ENCODE measurements around the gene COMTD1.
"Not testable (repeated sequence)": the region's sequence is repeated elsewhere in the genome, so short reads cannot be mapped to it uniquely, and the experiment has no call there.

COMTD1 gene

DNA sequence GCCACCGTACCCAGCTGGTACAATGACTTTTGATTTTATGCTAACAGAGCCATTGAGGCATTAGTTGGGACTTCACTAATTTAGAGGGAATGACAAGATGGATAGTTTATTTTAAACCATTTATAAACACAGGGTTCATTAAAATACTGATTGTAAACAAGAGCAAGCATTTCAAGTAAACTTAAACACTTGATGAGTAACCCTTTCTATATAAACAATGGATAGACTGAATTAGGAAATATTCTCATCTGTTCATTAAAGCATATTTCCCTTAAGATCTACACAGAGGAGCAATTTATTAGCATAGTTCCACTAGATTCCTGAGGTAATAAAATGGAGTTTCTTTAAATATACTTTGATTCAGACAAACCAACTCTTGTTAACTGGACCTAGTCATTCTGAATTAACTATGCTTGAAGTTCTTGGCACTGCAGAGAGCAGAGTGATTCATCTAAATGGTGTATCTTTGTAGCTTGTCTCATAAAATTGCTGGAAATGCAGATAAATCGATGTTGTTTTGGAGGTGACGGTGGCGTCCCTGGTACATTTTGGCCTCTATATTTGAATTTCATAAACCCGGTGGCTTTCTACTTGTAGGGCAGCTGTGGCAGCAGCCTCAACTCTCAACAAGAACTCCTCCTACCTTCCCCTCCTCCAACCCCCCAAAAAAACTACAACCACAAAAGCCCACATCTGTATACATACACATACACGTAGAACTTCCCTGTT, 40.6 kb downstream of the COMTD1 start:
- in situ Hi-C loops (cut with HindIII; ENCODE audit: low sequenced_read_pairs): no loop called here

DNA sequence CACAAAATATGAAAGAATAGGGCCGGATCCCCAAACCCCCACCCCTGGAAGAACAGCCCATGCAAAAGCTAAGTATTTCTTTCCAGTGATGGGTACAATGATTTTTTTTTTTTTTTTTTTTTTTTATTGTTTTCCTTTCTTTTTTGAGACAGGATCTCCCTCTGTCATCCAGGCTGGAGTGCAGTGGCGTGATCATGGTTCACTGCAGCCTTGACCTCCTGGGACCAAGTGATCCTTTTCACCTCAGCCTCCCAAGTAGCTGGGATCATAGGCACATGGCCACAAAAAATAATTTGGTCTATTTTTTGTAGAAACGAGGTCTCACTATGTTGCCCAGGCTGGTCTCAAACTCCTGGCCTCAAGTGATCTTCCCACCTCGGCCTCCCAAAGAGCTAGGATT, 41.1 kb downstream of the COMTD1 start:
- in situ Hi-C loops (cut with HindIII; ENCODE audit: low sequenced_read_pairs): not testable (repeated sequence)

DNA sequence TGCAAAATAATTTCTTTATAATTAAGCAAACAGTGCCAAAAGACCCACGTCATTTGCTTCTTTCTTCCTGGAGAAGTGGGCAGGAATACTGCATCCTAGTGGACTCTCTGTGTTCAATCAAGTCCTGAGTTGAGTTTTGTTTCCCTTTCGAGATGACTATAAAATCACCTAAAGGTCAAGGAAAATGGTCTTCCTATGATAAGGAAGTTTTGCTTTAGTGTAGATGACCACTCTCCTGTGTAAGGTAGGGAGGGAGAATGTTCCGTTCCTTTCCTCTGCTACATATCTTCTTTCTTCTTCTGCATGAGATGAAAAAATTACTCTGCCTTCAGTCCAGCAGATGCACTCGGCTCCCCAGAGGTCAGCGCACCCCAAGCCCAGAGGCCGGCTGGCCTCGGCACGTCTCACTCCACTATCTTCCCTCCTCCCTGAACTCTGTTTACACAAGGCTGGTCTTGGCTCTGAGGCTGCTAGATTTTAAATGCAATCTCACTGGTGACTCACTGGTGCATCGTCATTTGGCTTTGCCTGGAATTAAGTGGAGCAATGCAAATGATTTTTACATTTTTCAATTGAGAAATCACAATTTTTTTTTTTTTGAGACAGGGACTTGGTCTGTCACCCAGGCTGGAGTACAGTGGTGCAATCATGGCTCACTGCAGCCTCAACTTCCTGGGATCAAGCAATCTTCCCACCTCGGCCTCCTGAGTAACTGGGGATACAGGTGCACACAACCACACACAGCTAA, 43.8 kb downstream of the COMTD1 start:
- in situ Hi-C loops (cut with HindIII; ENCODE audit: low sequenced_read_pairs): no loop called here

DNA sequence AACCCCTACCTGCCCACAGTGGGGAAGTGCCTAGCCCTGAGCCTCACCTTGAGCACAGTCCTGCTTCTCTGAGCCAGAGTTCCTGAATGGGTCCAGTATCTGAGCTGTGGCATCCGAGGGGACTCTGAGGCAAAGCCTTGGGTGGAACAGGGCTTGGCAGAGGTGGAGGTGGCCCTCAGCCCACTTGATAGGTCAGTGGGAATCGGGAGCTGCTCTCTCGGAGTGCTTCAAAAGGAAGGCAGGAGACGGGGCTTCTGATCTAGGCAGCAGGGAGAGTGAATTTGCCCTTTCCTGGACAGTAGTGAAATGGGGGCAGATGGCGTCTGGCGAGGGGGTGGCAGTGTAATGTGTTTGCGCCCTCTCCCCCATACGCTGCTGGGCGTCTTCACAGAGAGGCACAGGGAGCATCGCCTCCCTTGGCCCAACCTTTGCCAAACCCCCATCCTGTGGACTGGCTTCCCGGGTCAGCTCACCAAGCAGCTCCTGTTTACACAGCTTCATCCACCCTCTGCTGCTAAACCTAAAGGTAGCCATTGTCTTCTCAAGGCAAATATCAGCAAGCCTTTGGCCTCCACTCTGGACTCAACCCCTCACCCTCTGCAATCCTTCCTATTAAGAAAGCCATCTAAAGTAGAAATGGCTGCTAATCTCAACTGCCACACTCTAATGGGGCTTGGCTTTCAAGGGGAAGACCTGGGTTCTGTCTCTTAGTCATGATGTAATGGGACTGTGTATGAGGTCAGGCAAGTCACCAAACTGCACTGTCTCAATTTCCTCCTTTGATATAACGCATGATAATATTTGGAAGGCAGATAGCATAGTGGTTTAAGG, 46.3 kb downstream of the COMTD1 start:
- in situ Hi-C loops (cut with HindIII; ENCODE audit: low sequenced_read_pairs): no loop called here

DNA sequence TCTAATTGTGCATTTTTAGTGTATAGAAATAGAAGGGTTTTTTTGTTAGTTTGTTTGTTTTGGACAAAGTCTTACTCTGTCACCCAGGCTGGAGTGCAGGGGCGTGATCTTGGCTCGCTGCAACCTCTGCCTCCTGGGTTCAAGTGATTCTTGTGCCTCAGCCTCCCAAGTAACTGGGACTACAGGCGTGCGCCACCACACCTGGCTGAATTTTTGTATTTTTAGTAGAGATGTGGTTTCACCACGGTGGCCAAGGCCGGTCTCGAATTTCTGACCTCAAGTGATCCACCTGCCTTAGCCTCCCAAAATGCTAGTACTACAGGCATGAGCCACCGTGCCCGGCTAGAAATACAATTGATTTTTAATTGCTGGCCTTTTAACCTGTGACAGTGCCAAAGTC, 47.2 kb downstream of the COMTD1 start:
- in situ Hi-C loops (cut with HindIII; ENCODE audit: low sequenced_read_pairs): not testable (repeated sequence)

DNA sequence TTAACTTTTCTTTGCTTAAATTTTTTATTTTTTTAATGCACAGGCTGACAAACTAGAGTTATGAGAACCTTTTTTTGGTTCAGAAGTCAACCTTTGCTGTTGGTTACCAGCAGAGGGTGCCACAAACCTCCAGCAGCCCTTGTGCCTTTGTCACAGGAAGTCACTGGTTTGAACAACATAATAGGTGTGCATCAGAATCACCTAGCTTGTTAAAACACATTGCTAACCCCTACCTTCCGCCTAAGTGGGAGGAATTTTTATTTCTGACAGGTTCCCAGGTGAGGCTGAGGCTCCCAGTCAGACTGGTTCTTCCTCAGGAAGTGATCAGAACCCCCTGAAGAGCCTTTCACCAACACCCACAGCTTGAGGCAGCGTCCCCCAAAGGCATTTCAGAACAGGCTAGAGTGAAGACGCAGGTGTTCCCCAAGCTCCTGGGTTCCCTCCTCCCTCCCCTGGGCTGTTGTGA, 47.8 kb downstream of the COMTD1 start:
- in situ Hi-C loops (cut with HindIII; ENCODE audit: low sequenced_read_pairs): no loop called here

DNA sequence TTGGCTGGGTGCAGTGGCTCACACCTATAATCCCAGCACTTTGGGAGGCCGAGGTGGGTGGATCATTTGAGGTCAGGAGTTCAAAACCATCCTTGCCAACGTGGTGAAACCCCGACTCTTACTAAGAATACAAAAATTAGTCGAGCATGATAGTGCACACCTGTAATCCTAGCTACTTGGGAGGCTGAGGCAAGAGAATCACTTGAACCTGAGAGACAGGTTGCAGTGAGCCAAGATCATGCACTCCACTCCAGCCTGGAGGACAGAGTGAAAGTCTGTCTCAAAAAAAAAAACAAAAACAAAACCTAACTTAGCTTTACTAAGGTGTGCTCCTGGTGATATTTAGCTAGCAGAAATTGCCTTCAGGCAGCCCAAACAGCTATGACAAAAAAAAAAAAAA, 49.4 kb downstream of the COMTD1 start:
- in situ Hi-C loops (cut with HindIII; ENCODE audit: low sequenced_read_pairs): no loop called here

All from DLD1 (cell line).